ENCODE data around the gene STRN3.
A peak's percentile ranks its signal among the peaks of the same experiment; 100 is the strongest.

The STRN3 gene

DNA sequence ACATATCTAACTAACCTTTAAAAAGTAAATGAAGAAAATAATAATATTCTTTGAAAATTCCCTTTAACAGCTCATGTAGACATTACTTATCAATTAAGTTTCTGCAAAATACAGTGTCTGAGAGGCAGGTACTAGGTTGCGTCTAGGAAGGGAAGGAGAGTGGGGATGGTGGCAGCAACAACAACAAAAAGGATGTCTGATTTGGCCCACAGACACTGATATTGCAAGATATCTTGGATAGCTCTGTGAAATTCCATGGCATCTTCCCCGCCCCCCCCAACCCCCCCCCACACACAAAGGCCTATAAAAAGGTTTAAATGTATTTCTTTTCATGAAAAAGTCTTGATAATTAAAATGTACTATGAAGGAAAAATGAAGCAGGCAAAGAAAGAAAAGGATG is 42.3 kb downstream of the STRN3 start:
- Histone ChIP-seq H3K4me3 (ENCODE audit: low read length) (no peak overlapping the region), H3K27ac (ENCODE audit: low read depth, low read length) (no peak overlapping the region), H3K4me2 (ENCODE audit: low read length) (no peak overlapping the region; the same call in 1 of the 2 replicates), H3K36me3 (ENCODE audit: control insufficient read depth, low read length) (no peaks in the 10 kb centered on the region), H3K27me3 (ENCODE audit: control insufficient read depth, low read length) (no peaks in the 10 kb centered on the region), H3K4me1 (ENCODE audit: control insufficient read depth, low read length) (peaks cover 69% of the 10 kb centered on the region), H3K9me3 (ENCODE audit: control insufficient read depth, insufficient read depth, low read length) (no peaks in the 10 kb centered on the region), H3K79me2 (ENCODE audit: control insufficient read depth, low read length) (peaks cover 96% of the 10 kb centered on the region), H3F3A (ENCODE audit: control insufficient read depth, insufficient read depth) (peaks cover 16% of the 10 kb centered on the region), H4K20me1 (ENCODE audit: control insufficient read depth, insufficient read depth, low read depth, low read length) (no peaks in the 10 kb centered on the region; the same call in none of the 2 replicates), H3K9me2 (replicated peaks; ENCODE audit: control insufficient read depth, low read length) (no peaks in the 10 kb centered on the region)
- TF ChIP-seq, protein P1, sequence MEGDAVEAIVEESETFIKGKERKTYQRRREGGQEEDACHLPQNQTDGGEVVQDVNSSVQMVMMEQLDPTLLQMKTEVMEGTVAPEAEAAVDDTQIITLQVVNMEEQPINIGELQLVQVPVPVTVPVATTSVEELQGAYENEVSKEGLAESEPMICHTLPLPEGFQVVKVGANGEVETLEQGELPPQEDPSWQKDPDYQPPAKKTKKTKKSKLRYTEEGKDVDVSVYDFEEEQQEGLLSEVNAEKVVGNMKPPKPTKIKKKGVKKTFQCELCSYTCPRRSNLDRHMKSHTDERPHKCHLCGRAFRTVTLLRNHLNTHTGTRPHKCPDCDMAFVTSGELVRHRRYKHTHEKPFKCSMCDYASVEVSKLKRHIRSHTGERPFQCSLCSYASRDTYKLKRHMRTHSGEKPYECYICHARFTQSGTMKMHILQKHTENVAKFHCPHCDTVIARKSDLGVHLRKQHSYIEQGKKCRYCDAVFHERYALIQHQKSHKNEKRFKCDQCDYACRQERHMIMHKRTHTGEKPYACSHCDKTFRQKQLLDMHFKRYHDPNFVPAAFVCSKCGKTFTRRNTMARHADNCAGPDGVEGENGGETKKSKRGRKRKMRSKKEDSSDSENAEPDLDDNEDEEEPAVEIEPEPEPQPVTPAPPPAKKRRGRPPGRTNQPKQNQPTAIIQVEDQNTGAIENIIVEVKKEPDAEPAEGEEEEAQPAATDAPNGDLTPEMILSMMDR (IDR thresholded peaks at IDR 0.05; ENCODE audit: low read depth, low read length, poor library complexity, severe bottlenecking) = no peak
- TF ChIP-seq EZH2phosphoT487 (IDR thresholded peaks at IDR 0.05; ENCODE audit: borderline replicate concordance, low read length) = no peak

DNA sequence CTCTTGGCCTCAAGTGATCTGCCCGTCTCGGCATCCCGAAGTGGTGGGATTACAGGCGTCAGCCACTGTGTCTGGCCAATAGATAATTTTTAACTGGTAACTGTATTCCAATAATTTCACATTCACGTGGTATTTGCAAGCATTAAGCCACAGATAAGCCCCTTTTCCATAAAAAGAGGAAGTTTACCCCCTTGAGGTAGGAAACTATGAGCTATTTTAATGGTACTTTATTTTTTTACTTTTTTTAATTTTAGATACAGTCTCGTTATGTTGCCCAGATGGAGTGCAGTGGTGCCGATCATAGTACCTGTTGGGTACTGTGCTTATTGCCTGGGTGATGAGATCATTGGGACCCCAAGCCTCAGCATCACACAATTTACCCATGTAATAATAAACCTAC is 43.6 kb downstream of the STRN3 start:
- TF ChIP-seq EZH2phosphoT487 (IDR thresholded peaks at IDR 0.05; ENCODE audit: borderline replicate concordance, low read length) = no peak
- TF ChIP-seq, protein P1 (IDR thresholded peaks at IDR 0.05; ENCODE audit: low read depth, low read length, poor library complexity, severe bottlenecking) = no peak
- peaks cover 96% of the 10 kb centered on the region for H3K79me2 ChIP-seq (ENCODE audit: control insufficient read depth, low read length)
- H3K4me1 ChIP-seq (ENCODE audit: control insufficient read depth, low read length) = peaks cover 65% of the 10 kb centered on the region
- no peaks in the 10 kb centered on the region for H3K9me2 ChIP-seq (replicated peaks; ENCODE audit: control insufficient read depth, low read length)
- H3K36me3 ChIP-seq (ENCODE audit: control insufficient read depth, low read length) = no peaks in the 10 kb centered on the region
- H3K4me3 ChIP-seq (ENCODE audit: low read length) = peak overlapping the region; percentile 64
- H3K27me3 ChIP-seq (ENCODE audit: control insufficient read depth, low read length) = no peaks in the 10 kb centered on the region
- peak overlapping the region; percentile 71 for H3K27ac ChIP-seq (ENCODE audit: low read depth, low read length)
- H3K9me3 ChIP-seq (ENCODE audit: control insufficient read depth, insufficient read depth, low read length) = no peaks in the 10 kb centered on the region
- no peaks in the 10 kb centered on the region; the same call in none of the 2 replicates for H4K20me1 ChIP-seq (ENCODE audit: control insufficient read depth, insufficient read depth, low read depth, low read length)
- peaks cover 16% of the 10 kb centered on the region for H3F3A ChIP-seq (ENCODE audit: control insufficient read depth, insufficient read depth)
- H3K4me2 ChIP-seq (ENCODE audit: low read length) = peak overlapping the region; percentile 81

DNA sequence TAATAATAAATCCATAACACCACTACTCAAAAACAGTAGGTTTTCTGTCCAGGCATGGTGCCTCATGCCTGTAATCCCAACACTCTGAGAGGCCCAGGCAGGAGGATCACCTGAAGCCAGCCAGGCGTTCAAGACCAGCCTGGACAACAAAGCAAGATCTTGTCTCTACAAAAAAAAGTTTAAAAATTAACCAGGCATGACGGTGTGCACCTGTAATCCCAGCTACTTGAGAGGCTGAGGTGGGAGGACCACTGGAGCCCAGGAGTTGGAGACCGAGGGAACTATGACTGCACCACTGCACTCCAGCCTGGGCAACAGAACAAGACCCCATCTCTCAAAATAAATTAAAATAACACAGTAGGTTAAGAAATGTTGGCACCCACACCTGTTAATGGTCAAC is 45.2 kb downstream of the STRN3 start:
- Histone ChIP-seq H3K27ac (ENCODE audit: low read depth, low read length) (peak overlapping the region; percentile 71), H3K36me3 (ENCODE audit: control insufficient read depth, low read length) (no peaks in the 10 kb centered on the region), H3F3A (ENCODE audit: control insufficient read depth, insufficient read depth) (peaks cover 10% of the 10 kb centered on the region), H4K20me1 (ENCODE audit: control insufficient read depth, insufficient read depth, low read depth, low read length) (peaks cover 3% of the 10 kb centered on the region; the same call in 1 of the 2 replicates), H3K9me3 (ENCODE audit: control insufficient read depth, insufficient read depth, low read length) (no peaks in the 10 kb centered on the region), H3K4me2 (ENCODE audit: low read length) (peak overlapping the region; percentile 81), H3K4me3 (ENCODE audit: low read length) (peak overlapping the region; percentile 40), H3K4me1 (ENCODE audit: control insufficient read depth, low read length) (peaks cover 59% of the 10 kb centered on the region), H3K9me2 (replicated peaks; ENCODE audit: control insufficient read depth, low read length) (no peaks in the 10 kb centered on the region), H3K27me3 (ENCODE audit: control insufficient read depth, low read length) (no peaks in the 10 kb centered on the region), H3K79me2 (ENCODE audit: control insufficient read depth, low read length) (peaks cover 99% of the 10 kb centered on the region)
- TF ChIP-seq, protein P1 (IDR thresholded peaks at IDR 0.05; ENCODE audit: low read depth, low read length, poor library complexity, severe bottlenecking) = no peak
- no peak for TF ChIP-seq EZH2phosphoT487 (IDR thresholded peaks at IDR 0.05; ENCODE audit: borderline replicate concordance, low read length)
